ENCODE results near the gene RDH13. TPM values are rescaled to one million over a fixed set of nuclear protein-coding genes. Genes with fewer than 3 reads are reported as not detected.
"Not testable (repeated sequence)": the region's sequence is repeated elsewhere in the genome, so short reads cannot be mapped to it uniquely, and the experiment has no call there.

RDH13 gene
- total RNA-seq, 1 experiment from 2014 or later: 5.3 TPM

- DNase-seq (ENCODE audit: low read depth): no peak
Measured at GRCh38 chr19:55047951-55048350, 15.0 kb downstream of the RDH13 start.

GRCh38 chr19:55046975-55047622 lies 15.8 kb downstream of the RDH13 start:
- DNase-seq (ENCODE audit: low read depth): no peak

- DNase-seq (ENCODE audit: low read depth): no peak
Measured at GRCh38 chr19:55044771-55045716, 17.9 kb downstream of the RDH13 start.

GRCh38 chr19:55044286-55044685 lies 18.7 kb downstream of the RDH13 start:
- no peak for DNase-seq (ENCODE audit: low read depth)

GRCh38 chr19:55042688-55043087 lies 20.3 kb downstream of the RDH13 start:
- no peak for DNase-seq (ENCODE audit: low read depth)

GRCh38 chr19:55042344-55042678 lies 20.6 kb downstream of the RDH13 start:
- no peak for DNase-seq (ENCODE audit: low read depth)

GRCh38 chr19:55041627-55042343 lies 21.2 kb downstream of the RDH13 start:
- DNase-seq (ENCODE audit: low read depth): no peak

- no peak for DNase-seq (ENCODE audit: low read depth)
Measured at GRCh38 chr19:55041244-55041626, 21.7 kb downstream of the RDH13 start.

GRCh38 chr19:55040654-55041053 lies 22.3 kb downstream of the RDH13 start:
- DNase-seq (ENCODE audit: low read depth): not testable (repeated sequence)

- not testable (repeated sequence) for DNase-seq (ENCODE audit: low read depth)
Measured at GRCh38 chr19:55037603-55038002, 25.3 kb downstream of the RDH13 start.

- no peak for DNase-seq (ENCODE audit: low read depth)
Measured at GRCh38 chr19:55036058-55036457, 26.9 kb downstream of the RDH13 start.

- no peak for DNase-seq (ENCODE audit: low read depth)
Measured at GRCh38 chr19:55034751-55035150, 28.2 kb downstream of the RDH13 start.

GRCh38 chr19:55032976-55033643 lies 29.8 kb downstream of the RDH13 start:
- not testable (repeated sequence) for DNase-seq (ENCODE audit: low read depth)

- peak; percentile 10 for DNase-seq (ENCODE audit: low read depth)
Measured at GRCh38 chr19:55032170-55032800, 30.7 kb downstream of the RDH13 start.

- no peak for DNase-seq (ENCODE audit: low read depth)
Measured at GRCh38 chr19:55031178-55031577, 31.8 kb downstream of the RDH13 start.

GRCh38 chr19:55028757-55029156 lies 34.2 kb downstream of the RDH13 start:
- DNase-seq (ENCODE audit: low read depth): no peak

- DNase-seq (ENCODE audit: low read depth): peak; percentile 15
Measured at GRCh38 chr19:55027472-55028337, 35.2 kb downstream of the RDH13 start.

- DNase-seq (ENCODE audit: low read depth): not testable (repeated sequence)
Measured at GRCh38 chr19:55027140-55027471, 35.8 kb downstream of the RDH13 start.

- no peak for DNase-seq (ENCODE audit: low read depth)
Measured at GRCh38 chr19:55024111-55024510, 38.8 kb downstream of the RDH13 start.

- not testable (repeated sequence) for DNase-seq (ENCODE audit: low read depth)
Measured at GRCh38 chr19:55020351-55020750, 42.6 kb downstream of the RDH13 start.

GRCh38 chr19:55018633-55019032 lies 44.3 kb downstream of the RDH13 start:
- DNase-seq (ENCODE audit: low read depth): no peak

Data from M059J (cell line).